ENCODE results near the gene HMOX2.

Gene HMOX2

DNA sequence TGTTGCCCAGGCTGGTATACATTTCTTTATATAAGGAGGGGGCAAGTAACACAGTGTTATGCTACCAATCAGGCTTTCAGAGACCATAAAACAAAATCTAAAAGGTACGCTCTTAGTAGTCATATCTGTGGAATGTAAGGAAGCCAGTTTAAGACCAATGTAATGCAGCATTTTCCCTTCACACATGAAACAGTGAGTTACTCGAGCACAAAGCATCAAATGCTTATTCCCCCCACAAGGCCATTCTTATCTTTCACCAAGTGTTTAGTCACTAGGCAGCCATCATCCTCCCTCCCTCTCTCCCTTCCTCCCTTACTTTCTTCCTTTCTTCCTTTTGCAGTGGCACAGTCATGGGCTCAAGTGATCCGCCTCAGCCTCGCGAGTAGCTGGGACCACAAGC is 12.8 kb downstream of the HMOX2 start:
- no peak overlapping the region for H3K4me2 ChIP-seq
- H3K79me2 ChIP-seq (ENCODE audit: insufficient read depth, low read depth), result no peaks in the 10 kb centered on the region
- H4K20me1 ChIP-seq (ENCODE audit: insufficient read depth), result no peaks in the 10 kb centered on the region
- no peak overlapping the region for H3K4me3 ChIP-seq (IDR thresholded peaks at IDR 0.05; ENCODE audit: insufficient read depth, low read depth, low read length)
- H3K27ac ChIP-seq, result no peak overlapping the region
- TF ChIP-seq, protein P1, sequence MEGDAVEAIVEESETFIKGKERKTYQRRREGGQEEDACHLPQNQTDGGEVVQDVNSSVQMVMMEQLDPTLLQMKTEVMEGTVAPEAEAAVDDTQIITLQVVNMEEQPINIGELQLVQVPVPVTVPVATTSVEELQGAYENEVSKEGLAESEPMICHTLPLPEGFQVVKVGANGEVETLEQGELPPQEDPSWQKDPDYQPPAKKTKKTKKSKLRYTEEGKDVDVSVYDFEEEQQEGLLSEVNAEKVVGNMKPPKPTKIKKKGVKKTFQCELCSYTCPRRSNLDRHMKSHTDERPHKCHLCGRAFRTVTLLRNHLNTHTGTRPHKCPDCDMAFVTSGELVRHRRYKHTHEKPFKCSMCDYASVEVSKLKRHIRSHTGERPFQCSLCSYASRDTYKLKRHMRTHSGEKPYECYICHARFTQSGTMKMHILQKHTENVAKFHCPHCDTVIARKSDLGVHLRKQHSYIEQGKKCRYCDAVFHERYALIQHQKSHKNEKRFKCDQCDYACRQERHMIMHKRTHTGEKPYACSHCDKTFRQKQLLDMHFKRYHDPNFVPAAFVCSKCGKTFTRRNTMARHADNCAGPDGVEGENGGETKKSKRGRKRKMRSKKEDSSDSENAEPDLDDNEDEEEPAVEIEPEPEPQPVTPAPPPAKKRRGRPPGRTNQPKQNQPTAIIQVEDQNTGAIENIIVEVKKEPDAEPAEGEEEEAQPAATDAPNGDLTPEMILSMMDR (conservative IDR thresholded peaks at IDR 0.05; ENCODE audit: low read depth, low read length), result no peak
- H3K4me1 ChIP-seq (ENCODE audit: low read depth, poor library complexity, severe bottlenecking), result no peaks in the 10 kb centered on the region
- no peak overlapping the region for H3K9ac ChIP-seq
- H3K27me3 ChIP-seq (ENCODE audit: insufficient read depth, low read depth), result no peaks in the 10 kb centered on the region
- no peaks in the 10 kb centered on the region for H3K36me3 ChIP-seq (ENCODE audit: insufficient read depth)
- no peak overlapping the region for H2AFZ ChIP-seq (ENCODE audit: low read depth)

DNA sequence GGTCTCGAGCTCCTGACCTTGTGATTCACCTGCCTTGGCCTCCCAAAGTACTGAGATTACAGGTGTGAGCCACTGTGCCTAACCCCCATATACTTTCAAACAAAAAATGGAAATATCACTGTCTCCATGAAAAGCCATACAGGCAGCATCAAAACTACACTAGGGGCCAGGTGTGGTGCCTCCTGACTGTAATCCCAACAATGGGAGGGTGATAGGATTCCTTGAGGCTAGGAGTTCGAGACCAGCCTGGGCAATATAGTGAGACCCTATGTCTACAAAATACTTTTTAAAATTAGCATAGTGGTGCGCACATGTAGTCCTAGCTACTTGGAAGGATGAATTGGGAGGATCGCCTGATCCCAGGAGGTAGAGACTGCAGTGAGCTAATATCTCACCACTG is 15.7 kb downstream of the HMOX2 start:
- H3K79me2 ChIP-seq (ENCODE audit: insufficient read depth, low read depth), result no peaks in the 10 kb centered on the region
- TF ChIP-seq, protein P1 (conservative IDR thresholded peaks at IDR 0.05; ENCODE audit: low read depth, low read length), result no peak
- no peak overlapping the region for H3K4me2 ChIP-seq
- H3K4me3 ChIP-seq (IDR thresholded peaks at IDR 0.05; ENCODE audit: insufficient read depth, low read depth, low read length), result no peak overlapping the region
- H3K36me3 ChIP-seq (ENCODE audit: insufficient read depth), result no peaks in the 10 kb centered on the region
- H3K27ac ChIP-seq, result no peak overlapping the region
- H2AFZ ChIP-seq (ENCODE audit: low read depth), result no peak overlapping the region
- H3K9ac ChIP-seq, result no peak overlapping the region
- no peaks in the 10 kb centered on the region for H3K4me1 ChIP-seq (ENCODE audit: low read depth, poor library complexity, severe bottlenecking)
- H3K27me3 ChIP-seq (ENCODE audit: insufficient read depth, low read depth), result no peaks in the 10 kb centered on the region
- no peaks in the 10 kb centered on the region for H4K20me1 ChIP-seq (ENCODE audit: insufficient read depth)

DNA sequence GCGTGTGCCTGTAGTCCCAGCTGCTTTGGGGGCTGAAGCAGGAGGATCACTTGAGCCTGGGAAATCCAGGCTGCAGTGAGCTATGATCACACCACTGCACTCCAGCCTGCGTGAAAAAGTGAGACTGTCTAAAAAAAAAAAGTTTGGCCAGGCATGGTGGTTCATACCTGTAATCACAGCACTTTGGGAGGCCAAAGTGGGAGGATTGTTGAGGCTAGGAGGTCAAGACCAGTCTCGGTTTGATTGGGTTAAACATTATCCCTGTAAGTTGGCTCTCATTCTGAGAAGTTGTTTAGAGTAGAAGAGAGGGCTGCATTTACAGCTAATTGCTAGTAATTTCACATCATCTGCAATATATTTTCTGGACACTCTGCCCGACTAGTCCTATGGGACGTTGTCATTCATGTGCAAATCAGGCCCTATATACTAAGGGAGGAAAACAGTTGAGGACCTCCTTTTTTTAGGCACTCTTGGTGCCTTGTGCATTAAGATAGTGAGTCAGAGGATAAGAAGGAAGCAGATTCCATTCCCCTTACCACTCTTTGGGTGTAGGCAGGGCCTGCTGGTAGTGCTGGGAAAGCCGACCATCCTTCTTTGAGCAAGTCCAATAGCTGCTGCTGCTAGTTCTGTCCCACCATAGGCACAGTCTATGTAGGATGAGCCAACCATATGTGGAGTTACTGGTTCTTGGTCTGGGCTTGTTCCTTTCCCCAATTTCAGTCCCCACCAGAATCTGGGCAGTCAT is 18.7 kb downstream of the HMOX2 start:
- Histone ChIP-seq H3K27me3 (ENCODE audit: insufficient read depth, low read depth) (no peaks in the 10 kb centered on the region), H3K79me2 (ENCODE audit: insufficient read depth, low read depth) (no peaks in the 10 kb centered on the region), H2AFZ (ENCODE audit: low read depth) (no peak overlapping the region), H3K4me1 (ENCODE audit: low read depth, poor library complexity, severe bottlenecking) (no peaks in the 10 kb centered on the region), H3K27ac (no peak overlapping the region), H3K36me3 (ENCODE audit: insufficient read depth) (no peaks in the 10 kb centered on the region), H3K4me2 (no peak overlapping the region), H4K20me1 (ENCODE audit: insufficient read depth) (no peaks in the 10 kb centered on the region), H3K9ac (no peak overlapping the region), H3K4me3 (IDR thresholded peaks at IDR 0.05; ENCODE audit: insufficient read depth, low read depth, low read length) (no peak overlapping the region)
- TF ChIP-seq, protein P1 (conservative IDR thresholded peaks at IDR 0.05; ENCODE audit: low read depth, low read length), result no peak

GRCh38 chr16:4495766-4496165 is 19.6 kb downstream of the HMOX2 start:
- Histone ChIP-seq H3K27ac (no peak overlapping the region), H3K4me2 (no peak overlapping the region), H3K4me3 (IDR thresholded peaks at IDR 0.05; ENCODE audit: insufficient read depth, low read depth, low read length) (no peak overlapping the region), H3K36me3 (ENCODE audit: insufficient read depth) (no peaks in the 10 kb centered on the region), H3K4me1 (ENCODE audit: low read depth, poor library complexity, severe bottlenecking) (no peaks in the 10 kb centered on the region), H3K9ac (no peak overlapping the region), H4K20me1 (ENCODE audit: insufficient read depth) (no peaks in the 10 kb centered on the region), H3K27me3 (ENCODE audit: insufficient read depth, low read depth) (no peaks in the 10 kb centered on the region), H3K79me2 (ENCODE audit: insufficient read depth, low read depth) (no peaks in the 10 kb centered on the region), H2AFZ (ENCODE audit: low read depth) (no peak overlapping the region)
- TF ChIP-seq, protein P1 (conservative IDR thresholded peaks at IDR 0.05; ENCODE audit: low read depth, low read length), result no peak
